ENCODE results near the gene ABI3BP.

The ABI3BP gene

DNA sequence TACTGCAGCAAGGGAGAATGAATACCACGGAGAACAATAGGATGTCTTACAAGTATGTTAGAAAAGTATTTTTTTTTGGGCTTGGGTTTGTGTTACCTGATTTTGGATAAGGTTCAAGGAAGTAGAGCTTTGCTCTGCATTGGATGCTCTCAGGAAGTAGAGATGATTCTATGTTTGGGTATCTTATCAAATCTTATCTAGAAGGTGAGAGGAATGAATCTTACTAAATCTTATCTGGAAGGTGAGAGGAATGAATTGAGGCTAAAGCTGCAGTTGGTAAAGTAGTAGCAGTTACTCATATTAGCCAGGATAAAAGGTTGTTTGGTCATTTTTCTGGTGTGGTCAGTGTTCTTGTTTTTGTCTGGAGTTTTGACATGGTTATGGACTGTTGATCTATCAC is 266.5 kb downstream of the ABI3BP start:
- DNase-seq (ENCODE audit: low read depth in 2 of 2), result no peak

DNA sequence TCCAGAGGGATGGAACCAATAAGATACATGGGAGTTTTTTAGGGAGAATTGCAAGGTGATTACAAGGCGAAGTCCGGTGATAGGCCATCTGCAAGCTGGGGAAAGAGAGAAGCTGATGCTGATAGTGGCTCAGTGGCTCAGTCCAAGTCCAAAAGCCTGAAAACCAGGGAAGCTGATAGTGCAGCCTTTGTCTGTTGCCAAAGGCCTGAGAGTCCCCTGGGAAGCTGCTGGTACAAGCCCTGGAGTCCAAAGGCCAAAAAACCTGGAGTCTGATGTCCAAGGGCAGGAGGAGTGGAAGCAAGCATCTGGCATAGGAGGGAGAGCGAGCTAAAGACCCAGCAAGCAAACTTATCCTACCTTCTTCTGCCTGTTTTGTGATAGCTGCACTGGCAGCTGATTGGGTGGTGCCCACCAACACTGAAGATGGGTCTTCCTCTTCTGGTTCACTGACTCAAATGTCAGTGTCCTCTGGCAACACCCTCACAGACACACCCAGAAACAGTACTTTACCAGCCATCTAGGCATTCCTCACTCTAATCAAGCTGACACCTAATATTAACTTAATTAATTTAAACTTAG is 267.2 kb downstream of the ABI3BP start:
- no peak for DNase-seq (ENCODE audit: low read depth in 2 of 2)

DNA sequence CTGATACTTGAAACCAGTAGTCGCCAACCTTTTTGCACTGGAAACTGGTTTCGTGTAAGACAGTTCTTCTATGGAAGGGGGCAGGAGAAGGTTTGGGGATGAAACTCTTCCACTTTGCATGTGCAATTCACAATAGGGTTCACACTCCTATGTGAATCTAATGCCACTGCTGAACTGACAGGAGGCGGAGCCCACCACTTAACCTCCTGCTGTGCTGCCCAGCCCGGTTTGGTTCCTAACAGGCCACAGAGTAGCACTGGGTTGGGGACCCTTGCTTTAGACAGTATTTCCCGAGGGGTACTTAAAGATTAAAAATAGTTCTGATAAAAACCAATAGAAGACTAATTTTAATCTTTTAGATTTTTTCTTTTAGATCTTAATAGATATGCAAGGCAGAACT is 272.8 kb downstream of the ABI3BP start:
- no peak for DNase-seq (ENCODE audit: low read depth in 2 of 2)

DNA sequence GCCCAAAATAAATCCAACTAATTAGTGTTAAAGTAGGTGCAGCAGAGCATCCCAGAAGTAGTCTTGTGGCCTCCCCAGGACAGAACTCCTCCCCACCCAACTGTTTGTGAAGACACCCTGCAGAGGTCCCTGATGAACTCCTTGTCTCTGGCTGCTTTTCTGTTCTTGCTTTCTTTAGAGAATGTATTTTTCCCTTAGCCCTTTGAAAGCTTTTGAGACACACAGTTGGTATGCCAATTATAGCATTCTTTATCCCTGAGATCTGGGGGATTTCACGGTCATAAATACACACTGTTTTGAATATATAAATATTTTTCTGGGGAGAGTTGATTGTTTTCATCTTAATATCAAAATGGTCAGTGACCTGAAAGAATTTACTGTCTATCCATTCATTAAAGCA is 274.1 kb downstream of the ABI3BP start:
- no peak for DNase-seq (ENCODE audit: low read depth in 2 of 2)

DNA sequence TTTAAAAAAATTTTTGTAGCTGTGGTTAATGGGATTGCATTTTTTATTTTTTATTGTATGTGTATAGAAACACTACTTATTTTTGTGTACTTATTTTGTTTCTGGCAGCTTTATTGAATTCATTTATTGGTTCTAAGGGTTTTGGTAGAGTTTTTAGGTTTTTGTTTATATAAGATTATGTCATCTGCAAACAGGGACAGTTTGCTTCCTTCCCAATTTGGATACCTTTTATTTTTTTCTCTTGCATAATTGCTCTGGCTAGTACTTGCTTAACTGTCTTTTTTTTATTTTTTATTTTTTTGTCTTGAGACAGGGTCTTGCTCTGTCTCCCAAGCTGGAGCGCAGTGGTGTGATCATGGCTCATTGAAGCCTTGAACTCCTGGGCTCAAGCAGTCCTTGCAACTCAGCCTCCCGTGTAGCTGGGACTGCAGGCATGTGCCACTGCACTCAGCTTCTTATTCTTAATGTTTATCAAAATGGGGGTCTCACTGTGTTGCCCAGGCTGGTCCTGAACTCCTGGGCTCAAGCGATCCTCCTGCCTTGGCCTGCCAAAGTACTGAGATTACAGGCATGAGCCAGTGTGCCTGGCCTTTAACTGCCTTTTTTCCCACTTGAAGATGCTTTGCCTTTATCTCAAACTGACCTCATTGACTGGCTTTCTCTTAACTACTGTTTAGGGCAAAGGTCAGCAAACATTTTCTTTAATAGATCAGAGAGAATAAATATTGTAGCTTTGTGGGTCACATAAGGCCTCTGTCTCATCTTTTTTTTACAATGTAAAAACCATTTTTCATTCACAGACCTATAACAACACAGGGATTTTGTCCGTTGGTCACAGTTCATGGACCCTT is 275.4 kb downstream of the ABI3BP start:
- no peak for DNase-seq (ENCODE audit: low read depth in 2 of 2)

DNA sequence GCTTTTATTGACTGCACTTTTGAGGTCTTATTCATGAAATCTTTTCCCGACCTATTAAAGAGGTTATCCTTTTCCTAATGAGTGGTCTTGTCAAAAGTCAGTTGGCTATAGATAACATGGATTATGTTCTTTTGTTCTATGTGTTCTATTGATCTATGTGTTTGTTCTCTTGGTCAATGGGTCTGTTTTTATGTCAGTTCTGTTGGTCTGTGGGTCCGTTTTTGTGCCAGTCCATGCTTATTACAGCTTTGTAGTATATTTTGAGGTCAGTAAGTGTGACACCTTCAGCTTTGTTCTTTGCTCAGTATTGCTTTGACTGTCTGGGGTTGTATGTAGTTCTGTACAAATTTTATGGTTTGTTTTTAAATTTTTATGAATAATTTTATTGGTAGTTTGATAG is 276.2 kb downstream of the ABI3BP start:
- no peak for DNase-seq (ENCODE audit: low read depth in 2 of 2)

DNA sequence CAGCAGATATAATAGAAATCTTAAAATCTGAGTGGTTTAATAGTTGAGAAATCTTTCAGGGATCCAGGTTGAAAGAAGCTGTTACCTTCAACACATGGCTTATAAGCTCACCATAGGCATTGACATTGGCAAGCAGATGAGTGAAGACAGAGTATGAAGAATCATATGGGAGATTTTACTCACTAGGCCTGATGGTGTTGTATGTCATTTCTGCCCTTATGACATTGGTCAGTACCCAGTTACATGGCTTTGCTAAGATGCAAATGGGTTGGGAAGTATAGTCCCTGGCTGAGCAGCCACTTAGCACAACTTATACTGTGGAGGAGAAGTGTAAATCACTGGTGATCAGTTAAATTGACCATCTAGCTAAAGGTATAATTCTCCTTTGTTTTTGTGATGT is 278.0 kb downstream of the ABI3BP start:
- no peak for DNase-seq (ENCODE audit: low read depth in 2 of 2)

DNA sequence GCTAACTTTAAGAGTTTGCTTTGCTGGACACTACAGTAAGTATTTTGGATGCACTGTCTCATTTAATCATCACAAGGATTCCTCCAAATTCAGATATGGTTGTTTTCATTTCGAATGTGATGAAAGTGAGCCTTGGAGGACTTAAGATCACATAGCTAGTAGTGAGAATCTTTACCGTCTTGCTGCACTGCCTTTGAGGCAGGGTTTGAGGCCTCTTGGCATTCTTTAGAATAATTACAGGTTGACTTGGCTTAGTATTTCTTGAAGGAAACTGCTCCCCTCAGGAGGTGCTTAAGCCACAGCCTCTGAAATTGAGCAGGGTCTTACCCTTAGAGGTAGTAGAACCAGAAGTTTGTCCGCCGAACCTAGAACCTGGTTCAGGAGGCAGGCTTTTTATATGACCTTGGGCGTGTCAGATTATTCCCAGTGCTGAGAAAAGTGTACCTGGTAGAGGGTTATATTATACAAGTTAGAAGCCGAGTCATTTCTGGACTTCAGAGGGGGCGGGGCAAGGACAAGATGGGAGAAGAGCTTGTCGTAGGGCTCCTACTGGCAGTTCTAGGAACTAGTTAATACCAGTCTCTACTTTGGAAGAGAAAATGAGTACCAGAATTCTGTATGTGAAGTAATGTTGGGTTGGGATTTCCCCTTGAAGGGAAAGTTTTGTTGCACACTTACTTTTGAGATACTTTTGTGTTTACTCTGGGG is 282.8 kb downstream of the ABI3BP start:
- DNase-seq (ENCODE audit: low read depth in 2 of 2), result peak; percentile 54 to 70

DNA sequence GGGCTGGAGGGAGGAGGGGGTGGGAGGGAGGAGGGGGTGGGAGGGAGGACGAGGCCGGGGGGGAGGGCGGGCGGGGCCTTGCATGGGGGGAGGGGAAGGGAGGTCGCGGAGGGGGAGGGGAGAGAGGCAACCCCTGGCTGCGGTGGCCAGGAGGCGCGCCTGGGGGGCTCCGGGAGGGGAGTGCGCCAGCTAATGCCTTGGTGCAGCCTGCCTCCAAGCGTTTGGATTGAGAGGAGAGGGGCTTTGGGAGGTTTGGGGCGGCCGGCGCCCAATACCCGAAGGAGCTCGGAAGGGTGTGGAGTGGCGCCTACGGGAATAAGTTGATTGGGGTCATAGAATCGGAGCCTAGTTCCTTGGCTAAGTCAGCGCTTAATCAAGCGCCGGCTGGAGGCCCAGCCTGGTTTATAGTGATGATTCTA is 283.4 kb downstream of the ABI3BP start:
- DNase-seq (ENCODE audit: low read depth in 2 of 2), result peak in 1 of 2 donors; percentile 14

DNA sequence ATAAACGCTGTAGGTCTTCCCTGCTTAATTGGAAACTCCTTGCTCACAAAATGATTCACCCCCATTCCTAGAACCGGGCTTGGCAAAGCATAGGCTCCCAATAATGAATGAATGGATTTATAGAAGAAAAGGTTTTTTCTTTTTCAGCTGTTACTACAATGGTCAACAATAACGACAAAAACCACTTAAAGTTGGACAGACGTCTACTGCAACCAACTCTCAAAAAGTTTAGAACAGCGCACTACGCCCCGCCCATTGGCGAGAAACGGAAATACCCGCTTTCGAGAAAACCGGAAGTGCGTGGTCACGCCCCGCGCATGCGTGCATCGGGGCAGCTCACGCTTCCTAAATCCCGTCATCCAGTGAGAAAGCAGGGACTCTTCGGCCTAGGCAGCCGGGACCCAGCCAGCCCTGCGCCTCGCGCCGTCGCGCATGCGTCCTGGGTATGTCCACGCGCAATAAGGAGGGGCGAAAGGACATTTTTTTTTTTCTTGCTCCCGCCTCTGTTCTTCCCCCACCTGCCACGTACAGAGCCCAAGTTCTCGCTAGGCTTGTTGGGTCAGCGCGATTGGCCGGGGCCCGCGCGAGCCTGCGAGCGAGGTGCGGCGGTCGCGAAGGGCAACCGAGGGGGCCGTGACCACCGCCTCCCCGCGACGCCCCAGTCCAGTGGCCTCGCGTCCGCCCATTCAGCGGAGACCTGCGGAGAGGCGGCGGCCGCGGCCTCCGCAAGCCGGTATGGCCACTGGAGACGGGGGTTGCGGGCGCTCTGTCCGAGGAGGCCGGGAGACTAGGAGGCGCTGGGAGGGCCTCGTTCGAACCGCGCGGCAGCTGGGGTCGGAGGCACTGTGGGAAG is 284.0 kb downstream of the ABI3BP start, which contains the start of gene TFG:
TSS of gene TFG (plus strand) at position 506 of the 853 bp plus-strand sequence. CDS start 4,192 bp downstream, outside the sequence.
- DNase-seq (ENCODE audit: low read depth in 2 of 2), result peak; percentile 94 to 95

DNA sequence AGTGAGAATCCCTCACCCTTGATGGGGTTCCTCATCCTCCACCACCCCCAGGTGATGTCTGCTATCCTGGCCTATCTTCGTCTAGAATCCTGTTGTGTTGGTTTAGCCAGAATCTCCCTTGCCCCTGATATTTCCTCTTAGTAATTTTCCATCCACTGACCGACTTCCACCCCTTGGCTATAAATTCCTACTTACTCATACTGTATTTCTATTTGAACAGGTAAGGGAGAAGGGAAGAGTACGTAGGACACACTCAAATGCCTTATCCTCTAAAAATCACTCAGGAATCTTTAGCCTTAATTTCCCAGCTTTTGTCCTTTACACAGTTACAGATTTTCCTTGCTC is 284.6 kb downstream of the ABI3BP start:
- DNase-seq (ENCODE audit: low read depth in 2 of 2), result no peak

DNA sequence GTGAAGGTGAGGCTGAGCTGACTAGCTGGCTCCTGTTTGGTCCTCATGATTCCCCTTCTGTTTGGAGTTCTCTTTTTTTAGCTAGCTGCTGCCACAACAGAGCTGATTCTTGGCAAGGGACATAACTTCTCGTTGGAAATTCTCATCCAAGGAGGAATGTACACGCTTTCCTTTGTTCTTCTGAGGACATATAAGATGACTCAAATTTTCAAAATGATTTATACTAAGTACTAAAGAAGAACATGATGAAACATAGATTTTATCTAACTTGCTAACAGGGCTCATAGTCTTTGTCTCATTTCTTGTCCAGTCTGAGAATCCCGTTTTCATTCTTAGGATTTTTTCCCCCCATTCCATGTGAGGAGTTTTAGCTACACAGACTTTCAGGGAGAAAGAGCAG is 286.9 kb downstream of the ABI3BP start:
- no peak for DNase-seq (ENCODE audit: low read depth in 2 of 2)

DNA sequence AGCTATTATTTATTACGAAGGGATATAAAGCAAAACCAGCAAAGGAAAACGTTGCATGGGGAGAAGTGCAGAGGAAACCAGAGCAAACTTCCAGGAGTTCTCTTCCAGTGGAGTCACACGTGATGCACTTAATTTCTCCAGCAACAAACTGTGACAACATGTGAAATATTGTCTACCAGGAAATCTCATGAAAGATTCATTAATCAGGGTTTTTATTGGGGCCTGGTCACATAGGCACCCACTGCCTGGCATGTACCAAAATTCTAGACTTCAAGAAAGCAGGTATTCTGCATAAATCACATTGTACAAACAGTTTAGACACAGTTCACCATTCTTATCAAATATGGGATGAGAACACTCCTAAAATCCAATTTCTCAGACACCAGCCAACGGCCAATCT is 289.4 kb downstream of the ABI3BP start:
- no peak for DNase-seq (ENCODE audit: low read depth in 2 of 2)

DNA sequence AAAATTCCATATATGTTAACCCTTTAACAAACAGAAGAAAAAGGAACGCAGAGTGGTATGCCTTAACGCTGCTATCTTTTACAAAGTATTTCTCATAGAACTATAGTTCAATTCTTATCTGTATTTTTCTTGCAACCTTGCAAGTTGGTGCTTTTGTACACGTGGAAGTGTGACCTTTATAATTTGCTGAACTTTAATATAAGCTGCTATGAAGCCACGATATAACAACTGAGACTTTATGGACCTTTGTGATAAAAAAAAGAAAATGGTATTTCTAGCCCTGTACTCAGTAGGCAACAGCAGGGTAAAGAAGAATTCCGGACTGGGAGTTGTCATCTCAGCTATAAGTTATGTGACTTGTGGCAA is 290.3 kb downstream of the ABI3BP start:
- no peak for DNase-seq (ENCODE audit: low read depth in 2 of 2)

DNA sequence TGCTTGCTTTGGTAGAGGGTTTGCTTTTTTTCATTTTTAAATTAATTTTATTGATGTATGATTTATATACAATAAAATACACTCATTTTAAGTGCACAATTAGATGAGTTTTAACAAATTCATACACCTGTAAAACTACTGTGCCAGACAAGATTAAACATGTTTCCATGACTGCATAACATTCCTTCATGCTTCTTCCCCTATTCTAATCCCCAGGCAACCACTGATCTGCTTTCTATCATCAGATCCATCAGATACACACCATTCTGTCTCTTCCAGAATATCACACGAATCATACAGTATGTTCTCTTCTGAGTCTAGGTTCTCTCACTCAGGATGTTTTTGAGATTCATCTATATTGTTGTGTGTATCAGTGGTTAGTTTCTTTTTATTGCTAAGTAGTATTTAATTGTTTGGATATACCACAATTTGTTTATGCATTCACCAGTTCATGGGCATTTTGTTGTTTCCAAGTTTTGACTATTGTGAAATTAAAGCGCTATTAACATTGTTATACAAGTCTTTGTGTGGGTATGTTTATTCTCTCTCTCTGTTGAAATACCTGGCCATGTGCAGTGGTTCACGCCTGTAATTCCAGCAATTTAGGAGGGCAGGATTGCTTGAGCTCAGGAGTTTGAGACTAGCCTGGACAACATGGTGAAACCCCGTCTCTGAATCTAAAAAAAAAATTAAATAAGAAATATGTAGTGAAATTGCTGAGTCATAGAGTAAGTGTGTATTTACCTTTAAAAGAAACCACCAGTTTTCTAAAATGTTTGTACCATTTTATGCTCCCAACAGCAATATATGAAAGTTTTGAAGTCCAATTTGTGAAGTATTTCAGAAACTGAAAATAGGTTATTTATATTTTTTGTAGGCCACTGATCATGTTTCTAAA is 290.9 kb downstream of the ABI3BP start:
- DNase-seq (ENCODE audit: low read depth in 2 of 2), result no peak

DNA sequence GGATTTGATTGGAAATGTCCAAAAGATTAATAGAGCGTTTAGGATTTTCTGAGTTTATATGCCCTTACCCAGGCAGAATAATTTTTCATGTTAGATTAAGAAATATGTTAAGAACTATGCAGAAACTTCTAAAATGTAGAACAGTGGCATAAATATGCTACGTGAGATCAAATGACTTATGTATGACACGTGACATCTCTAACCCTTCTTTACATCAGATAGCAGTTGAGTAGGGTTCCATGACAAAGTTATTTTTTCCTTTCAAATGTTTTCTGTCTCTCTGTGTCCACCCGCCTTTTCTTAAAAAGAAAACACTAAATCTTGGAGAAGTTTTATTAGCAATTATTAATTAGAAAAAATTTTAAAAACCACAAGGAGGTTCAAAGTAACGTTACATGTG is 292.5 kb downstream of the ABI3BP start:
- no peak for DNase-seq (ENCODE audit: low read depth in 2 of 2)
